AG09319 (cell line): Measurements from ENCODE around the gene CSAG3.
"Not testable (repeated sequence)": the region's sequence is repeated elsewhere in the genome, so short reads cannot be mapped to it uniquely, and the experiment has no call there.

Experiments used
- DNase-seq: peaks from one replicate; pipeline ENCODE4 v3.0.0-alpha.2; 2010; ENCODE audit warnings: low read depth; ENCODE audit errors: extremely low read depth
- TF ChIP-seq, protein P1 (sequence below): IDR thresholded peaks from 2 replicates; pipeline ENCODE4 v1.5.1; 2011; ENCODE audit warnings: low read depth, mild to moderate bottlenecking, inconsistent platforms, low read length, moderate library complexity

Gene CSAG3

GRCh38 chrX:152738560-152738959 is 20.5 kb upstream of the CSAG3 start:
- DNase-seq: no peak
- TF ChIP-seq, protein P1, sequence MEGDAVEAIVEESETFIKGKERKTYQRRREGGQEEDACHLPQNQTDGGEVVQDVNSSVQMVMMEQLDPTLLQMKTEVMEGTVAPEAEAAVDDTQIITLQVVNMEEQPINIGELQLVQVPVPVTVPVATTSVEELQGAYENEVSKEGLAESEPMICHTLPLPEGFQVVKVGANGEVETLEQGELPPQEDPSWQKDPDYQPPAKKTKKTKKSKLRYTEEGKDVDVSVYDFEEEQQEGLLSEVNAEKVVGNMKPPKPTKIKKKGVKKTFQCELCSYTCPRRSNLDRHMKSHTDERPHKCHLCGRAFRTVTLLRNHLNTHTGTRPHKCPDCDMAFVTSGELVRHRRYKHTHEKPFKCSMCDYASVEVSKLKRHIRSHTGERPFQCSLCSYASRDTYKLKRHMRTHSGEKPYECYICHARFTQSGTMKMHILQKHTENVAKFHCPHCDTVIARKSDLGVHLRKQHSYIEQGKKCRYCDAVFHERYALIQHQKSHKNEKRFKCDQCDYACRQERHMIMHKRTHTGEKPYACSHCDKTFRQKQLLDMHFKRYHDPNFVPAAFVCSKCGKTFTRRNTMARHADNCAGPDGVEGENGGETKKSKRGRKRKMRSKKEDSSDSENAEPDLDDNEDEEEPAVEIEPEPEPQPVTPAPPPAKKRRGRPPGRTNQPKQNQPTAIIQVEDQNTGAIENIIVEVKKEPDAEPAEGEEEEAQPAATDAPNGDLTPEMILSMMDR: no peak

GRCh38 chrX:152753686-152754650 is 5.0 kb upstream of the CSAG3 start, which contains the start of gene MAGEA2:
Gene MAGEA2, minus strand, starts transcription at chrX:152753842. Its CDS starts 2,479 bp downstream, at chrX:152751363.
- not testable (repeated sequence) for DNase-seq

DNA sequence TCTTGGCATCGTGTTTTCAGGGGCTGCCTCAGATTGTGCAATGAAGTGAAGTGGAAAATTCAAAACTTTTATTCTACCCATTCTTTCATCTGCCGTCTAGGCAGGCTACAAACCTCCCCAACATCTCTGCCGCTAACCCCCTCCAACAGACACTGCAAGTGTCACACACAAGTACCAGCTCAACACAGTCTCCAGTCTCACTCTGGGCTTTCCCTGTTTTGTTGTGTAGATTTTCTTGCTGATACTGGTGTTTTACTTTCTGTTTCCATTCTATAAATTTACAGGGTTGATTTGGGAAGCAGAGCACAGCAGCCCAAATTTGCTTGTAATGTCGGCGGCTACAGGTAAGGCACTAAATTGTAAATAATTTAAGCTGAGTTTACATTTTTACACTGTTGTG is 4.1 kb upstream of the CSAG3 start:
- DNase-seq: not testable (repeated sequence)

DNA sequence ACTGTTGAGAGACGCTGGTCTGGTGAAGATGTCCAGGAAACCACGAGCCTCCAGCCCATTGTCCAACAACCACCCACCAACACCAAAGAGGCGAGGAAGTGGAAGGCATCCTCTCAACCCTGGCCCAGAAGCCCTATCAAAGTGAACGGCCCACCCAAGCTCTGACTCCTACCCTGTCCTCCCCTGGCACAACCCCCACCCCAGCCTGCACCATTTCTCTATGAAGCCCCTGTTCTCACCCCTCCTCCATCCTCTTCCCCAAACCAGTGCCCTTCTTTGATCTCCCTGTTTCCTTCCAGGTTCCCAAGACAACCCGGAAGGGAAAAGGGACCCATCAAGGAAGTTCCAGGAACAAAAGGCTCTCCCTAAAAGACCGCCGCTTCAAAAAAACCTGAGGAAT is 526 bp downstream of the CSAG3 start:
- not testable (repeated sequence) for DNase-seq

GRCh38 chrX:152761582-152761981 is 2.6 kb downstream of the CSAG3 start:
- DNase-seq: not testable (repeated sequence)

- DNase-seq: not testable (repeated sequence)
Observed at GRCh38 chrX:152766562-152766961, 7.5 kb downstream of the CSAG3 start.

GRCh38 chrX:152769549-152770289 is 10.7 kb downstream of the CSAG3 start, which contains the start of gene MAGEA6:
Gene MAGEA6, minus strand, starts transcription at chrX:152769689. Its CDS starts 2,039 bp downstream, at chrX:152767650.
- not testable (repeated sequence) for DNase-seq

- DNase-seq: not testable (repeated sequence)
Observed at GRCh38 chrX:152787062-152787461, 28.0 kb downstream of the CSAG3 start.

- no peak for DNase-seq
- TF ChIP-seq, protein P1: no peak
Observed at GRCh38 chrX:152798945-152799344, 39.9 kb downstream of the CSAG3 start.

DNA sequence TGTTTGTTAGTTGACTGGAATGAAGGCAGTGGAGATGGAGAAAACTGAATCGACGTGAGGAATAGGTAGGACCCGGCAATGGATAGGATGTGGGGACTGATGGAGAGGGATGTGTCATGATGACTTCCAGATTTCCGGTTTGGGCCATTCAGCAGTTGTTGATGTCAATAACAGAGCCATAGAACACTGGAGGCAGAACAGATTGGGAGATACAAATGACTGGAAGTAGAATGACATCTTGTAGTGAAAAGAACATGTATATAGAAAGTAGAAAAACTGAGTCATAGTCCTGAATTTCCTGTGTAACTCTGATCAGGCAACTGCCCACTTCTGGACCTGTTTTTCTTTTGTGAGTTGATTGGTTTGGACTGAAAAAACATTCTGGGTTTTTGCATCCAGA is 47.0 kb downstream of the CSAG3 start:
- TF ChIP-seq, protein P1: no peak
- no peak for DNase-seq
